NCI-H82 (cell line): ENCODE measurements around the gene SLC66A2.
"Not testable (repeated sequence)": the region's sequence is repeated elsewhere in the genome, so short reads cannot be mapped to it uniquely, and the experiment has no call there.

Source experiments
- DNase-seq: peaks from one replicate; lab custom pipeline; 2025; lab: John Stamatoyannopoulos, UW

SLC66A2 gene

GRCh38 chr18:79879566-79879965 lies 71.9 kb downstream of the SLC66A2 start:
- DNase-seq = no peak

- DNase-seq = no peak
These were observed 72.6 kb downstream of the SLC66A2 start for GRCh38 chr18:79878741-79879378.

- DNase-seq = not testable (repeated sequence)
These were observed 73.2 kb downstream of the SLC66A2 start for GRCh38 chr18:79878246-79878645.

- peak; percentile 27 for DNase-seq
These were observed 74.0 kb downstream of the SLC66A2 start for GRCh38 chr18:79877163-79878091.

GRCh38 chr18:79876497-79876896 lies 75.0 kb downstream of the SLC66A2 start:
- DNase-seq = no peak

GRCh38 chr18:79875931-79876461 lies 75.5 kb downstream of the SLC66A2 start:
- DNase-seq = no peak

- DNase-seq = no peak
These were observed 75.9 kb downstream of the SLC66A2 start for GRCh38 chr18:79875531-79875919.

GRCh38 chr18:79874553-79875530 lies 76.6 kb downstream of the SLC66A2 start:
- DNase-seq = no peak

- DNase-seq = no peak
These were observed 77.9 kb downstream of the SLC66A2 start for GRCh38 chr18:79873449-79874110.

- no peak for DNase-seq
These were observed 78.7 kb downstream of the SLC66A2 start for GRCh38 chr18:79872527-79873444.

GRCh38 chr18:79871481-79872091 lies 79.9 kb downstream of the SLC66A2 start:
- no peak for DNase-seq

- DNase-seq = no peak
These were observed 80.4 kb downstream of the SLC66A2 start for GRCh38 chr18:79871026-79871390.

GRCh38 chr18:79870301-79871025 lies 81.0 kb downstream of the SLC66A2 start:
- DNase-seq = no peak

- no peak for DNase-seq
These were observed 81.7 kb downstream of the SLC66A2 start for GRCh38 chr18:79869591-79870300.

GRCh38 chr18:79868811-79869541 lies 82.5 kb downstream of the SLC66A2 start:
- no peak for DNase-seq

- no peak for DNase-seq
These were observed 83.2 kb downstream of the SLC66A2 start for GRCh38 chr18:79868168-79868784.

GRCh38 chr18:79867666-79868065 lies 83.8 kb downstream of the SLC66A2 start:
- no peak for DNase-seq
